Activated CD8-positive, alpha-beta memory T cell treated with anti-CD3 and anti-CD28 coated beads for 24 hours (primary cell): ENCODE measurements around the gene SNX15.
"Not testable (repeated sequence)": the region's sequence is repeated elsewhere in the genome, so short reads cannot be mapped to it uniquely, and the experiment has no call there.

Experiments used
- DNase-seq: peaks from one replicate; pipeline ENCODE4 v3.0.0-alpha.2; 2020

SNX15 gene

DNA sequence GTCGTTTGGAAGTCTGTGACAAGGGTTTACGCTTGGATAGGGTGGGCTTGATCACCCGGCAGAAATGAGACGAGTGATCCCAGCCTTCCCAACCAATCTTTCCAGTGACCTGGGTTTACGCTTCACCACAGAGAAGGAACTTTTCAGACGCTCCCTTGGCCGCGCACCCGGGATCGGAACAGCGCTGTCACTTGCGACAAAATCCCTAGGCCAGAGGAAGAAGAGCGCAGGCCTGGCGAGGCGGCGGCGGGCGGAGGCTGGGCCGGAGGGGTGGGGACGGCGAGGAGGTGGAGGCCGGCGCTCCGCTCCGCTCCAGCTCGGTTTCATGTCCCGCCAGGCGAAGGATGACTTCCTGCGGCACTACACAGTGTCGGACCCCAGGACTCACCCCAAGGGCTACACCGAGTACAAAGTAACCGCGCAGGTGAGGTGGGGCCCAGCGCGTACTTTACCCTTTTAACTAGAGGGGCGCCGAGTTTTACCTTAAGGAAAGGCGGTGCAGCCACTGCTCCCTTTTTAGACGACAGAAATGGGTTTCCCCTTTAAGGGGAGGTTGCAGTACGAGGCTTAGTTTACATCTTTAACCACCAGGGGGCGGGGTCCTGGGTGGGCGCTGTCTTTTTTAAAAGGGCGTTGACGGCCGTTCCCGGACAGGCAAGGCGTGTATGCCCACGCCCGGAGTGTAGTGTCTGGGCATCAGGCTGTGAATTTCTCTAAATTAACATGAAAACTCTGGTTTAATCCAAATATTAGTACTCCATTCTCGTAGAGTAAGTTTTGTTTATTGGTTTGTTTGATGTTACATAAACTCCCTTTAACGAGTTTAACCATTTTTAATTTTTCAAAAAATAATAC lies at the start of gene SNX15:
Gene SNX15, plus strand, starts transcription at position 227 of the 855 bp plus-strand sequence. Its CDS starts 99 bp downstream, at position 326.
- DNase-seq, result peak; percentile 92

DNA sequence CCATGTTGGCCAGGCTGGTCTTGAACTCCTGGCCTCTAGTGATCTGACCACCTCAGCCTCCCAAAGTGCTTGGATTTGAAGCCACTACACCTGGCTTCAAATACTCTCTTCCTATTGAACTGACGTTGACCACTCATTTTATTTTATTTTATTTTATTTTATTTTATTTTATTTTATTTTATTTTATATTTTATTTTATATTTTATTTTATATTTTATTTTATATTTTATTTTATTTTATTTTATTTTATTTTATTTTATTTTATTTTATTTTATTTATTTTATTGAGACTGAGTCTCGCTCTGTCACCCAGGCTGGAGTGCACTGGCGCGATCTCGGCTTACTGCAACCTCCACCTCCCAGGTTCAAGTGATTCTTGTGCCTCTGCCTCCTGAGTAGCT lies 43.9 kb upstream of the SNX15 start:
- not testable (repeated sequence) for DNase-seq

GRCh38 chr11:64987998-64988854 lies 39.0 kb upstream of the SNX15 start:
- no peak for DNase-seq

- no peak for DNase-seq
Observed at GRCh38 chr11:64989416-64989815, 37.8 kb upstream of the SNX15 start.

- DNase-seq, result no peak
Observed at GRCh38 chr11:64990222-64990923, 36.9 kb upstream of the SNX15 start.

DNA sequence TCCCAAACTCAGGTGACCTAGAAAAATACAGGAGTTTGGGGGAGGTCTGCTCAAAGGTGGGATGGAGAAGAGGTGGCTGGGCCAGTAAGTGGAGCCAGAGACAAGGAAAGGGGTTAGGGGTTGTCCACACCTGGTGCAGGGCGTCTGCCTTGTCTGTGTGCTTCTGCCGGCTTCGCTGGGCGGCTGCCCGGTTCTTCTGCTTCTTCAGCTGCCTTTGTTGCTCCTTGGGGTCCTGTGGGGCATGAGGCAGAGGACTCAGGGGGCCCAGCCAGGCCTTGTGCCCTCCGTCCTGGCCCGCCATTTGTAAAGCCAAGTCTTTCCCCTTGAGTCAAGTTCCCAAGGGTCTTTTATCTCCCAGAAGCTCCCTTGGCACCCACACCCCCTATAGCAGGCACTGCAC lies 32.9 kb upstream of the SNX15 start:
- no peak for DNase-seq

DNA sequence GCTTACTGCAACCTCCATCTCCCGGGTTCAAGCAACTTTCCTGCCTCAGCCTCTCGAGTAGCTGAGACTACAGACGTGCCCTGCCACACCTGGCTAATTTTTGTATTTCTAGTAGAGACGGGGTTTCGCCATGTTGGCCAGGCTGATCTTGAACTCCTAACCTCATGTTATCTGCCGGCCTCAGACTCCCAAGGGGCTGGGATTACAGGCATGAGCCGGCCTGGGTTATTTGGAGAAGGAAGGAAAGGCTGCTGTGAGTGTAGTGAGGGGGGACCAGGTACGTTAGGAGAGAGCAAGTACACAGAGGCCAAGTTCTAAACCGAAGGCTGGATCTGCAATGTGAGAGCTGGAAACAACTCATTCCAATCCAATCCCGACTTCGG lies 30.9 kb upstream of the SNX15 start:
- DNase-seq, result no peak

DNA sequence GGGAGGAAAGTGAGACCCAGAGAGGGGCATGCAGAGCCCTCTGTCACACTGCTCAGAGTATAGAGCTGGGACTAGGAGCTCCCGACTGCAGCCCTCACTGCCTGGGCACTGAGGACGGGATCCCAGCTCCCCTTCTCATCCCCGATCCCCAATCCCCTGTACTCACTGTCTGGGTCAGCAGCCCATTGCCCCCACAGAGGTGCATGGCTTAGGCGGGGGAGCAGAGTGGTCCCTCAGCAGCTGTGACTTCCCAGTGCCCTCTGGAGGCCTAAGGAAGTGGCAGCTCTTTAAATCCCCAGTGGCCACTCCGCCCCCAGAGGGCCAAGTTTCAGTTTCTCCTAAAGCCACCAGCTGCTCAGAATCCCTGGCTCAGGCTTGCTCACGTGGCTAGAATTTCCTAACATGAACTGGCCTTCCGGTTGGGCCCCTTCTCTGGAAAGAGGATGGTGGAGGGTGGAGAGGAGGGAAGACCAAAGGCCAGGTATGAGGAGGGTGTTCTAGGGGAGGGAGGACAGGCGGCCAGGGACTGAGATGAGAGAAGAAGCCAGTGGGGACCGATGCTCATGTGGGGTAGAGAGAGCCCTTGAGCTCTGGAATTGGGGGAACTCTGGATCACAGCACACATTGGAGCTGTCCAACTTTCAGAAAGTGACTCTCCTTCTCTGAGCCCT lies 30.4 kb upstream of the SNX15 start, which contains the start of gene BATF2:
Gene BATF2, minus strand, starts transcription at position 262 of the 671 bp plus-strand sequence. Its CDS starts 57 bp downstream, at position 205.
- DNase-seq, result no peak

- DNase-seq, result no peak
Observed at GRCh38 chr11:64998141-64998540, 29.1 kb upstream of the SNX15 start.

DNA sequence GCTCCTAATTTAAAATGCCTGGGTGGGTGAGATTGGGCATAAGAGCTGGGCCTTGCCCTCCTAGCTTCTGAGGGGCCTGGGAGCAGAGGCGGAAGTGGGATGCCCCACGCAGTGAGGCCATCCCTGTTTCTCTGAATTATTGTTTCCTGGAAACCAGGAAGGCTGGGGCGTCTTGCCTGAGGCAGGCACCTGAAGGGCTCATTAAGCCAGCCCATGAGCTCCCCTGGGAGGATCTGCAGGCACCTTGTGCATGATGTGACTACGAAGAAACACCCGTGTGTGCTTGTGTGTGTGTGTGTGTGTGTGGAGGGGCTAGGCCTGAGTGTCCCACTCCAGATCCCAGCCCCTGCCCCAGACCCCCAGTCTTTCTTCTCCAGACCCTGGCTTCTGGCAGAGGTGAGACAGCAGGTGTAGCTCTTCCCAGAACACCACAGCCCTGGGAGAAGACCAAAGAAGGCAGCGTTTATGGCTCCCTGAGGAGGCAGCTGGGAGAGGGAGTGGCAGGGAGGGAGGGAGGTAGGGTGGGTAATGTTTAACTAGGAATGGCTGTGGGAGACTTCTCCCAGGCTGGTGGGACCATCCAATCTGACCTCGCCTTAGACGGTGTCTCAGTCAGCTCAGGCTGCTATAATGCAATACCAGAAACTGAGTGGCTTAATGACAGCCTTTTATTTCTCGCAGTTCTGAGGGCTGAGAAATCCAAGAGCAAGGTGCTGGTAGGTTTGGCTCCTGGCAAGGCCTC lies 28.4 kb upstream of the SNX15 start:
- DNase-seq, result no peak

DNA sequence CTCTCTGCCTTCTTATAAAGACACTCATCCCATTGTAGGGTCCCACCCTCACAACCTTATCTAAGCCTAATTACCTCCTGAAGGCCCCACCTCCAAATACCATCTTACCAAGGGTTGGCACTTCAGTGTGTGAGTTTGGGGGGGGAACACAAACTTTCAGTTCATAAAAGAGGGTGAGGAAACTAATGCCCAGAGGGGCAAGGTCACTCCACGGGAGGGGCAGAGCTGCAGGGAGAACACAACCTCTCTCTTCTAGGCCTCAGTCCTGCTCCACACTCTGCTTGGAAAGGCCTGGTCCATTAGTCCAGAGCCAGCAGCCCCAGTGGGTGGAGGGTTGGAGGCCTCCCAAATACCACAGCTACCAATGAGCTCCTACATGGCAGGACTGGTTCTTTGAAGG lies 27.8 kb upstream of the SNX15 start:
- DNase-seq, result no peak

- DNase-seq, result no peak
Observed at GRCh38 chr11:65002706-65003105, 24.5 kb upstream of the SNX15 start.

DNA sequence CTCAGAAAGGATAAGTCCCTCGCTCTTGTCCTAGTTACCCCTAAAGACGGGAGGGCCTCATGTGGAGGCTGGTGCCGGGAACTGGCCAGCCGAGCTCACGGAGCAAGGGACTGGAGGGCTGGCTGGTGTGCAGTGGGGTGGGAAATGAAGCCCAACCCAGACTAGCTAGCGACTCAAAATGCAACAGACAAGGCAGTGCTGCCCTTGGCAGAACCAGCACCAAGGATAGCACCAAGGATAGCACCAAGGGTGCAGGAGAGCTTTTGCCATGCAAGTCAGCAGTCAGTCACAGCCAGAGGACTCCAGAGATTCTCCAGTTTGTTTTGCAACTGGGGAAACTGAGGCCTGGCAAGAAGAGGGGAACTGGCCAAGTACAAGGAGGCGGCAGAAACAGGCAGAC lies 24.0 kb upstream of the SNX15 start:
- no peak for DNase-seq

DNA sequence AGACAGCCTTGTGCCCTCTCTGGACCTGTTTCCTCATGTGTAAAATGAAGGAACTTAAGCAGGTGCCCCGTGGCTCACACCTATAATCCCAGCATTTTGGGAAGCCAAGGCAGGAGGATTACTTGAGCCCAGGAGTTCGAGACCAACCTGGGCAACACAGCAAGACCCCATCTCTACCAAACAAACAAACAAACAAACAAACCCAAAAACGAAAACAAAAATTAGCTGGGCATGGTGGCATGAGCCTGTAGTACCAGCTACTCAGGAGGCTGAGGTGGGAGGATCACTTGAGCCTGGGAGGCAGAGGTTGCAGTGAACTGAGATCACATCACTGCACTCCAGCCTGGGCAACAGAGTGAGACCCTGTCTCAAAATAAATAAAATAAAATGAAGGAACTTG lies 23.3 kb upstream of the SNX15 start:
- DNase-seq, result not testable (repeated sequence)

DNA sequence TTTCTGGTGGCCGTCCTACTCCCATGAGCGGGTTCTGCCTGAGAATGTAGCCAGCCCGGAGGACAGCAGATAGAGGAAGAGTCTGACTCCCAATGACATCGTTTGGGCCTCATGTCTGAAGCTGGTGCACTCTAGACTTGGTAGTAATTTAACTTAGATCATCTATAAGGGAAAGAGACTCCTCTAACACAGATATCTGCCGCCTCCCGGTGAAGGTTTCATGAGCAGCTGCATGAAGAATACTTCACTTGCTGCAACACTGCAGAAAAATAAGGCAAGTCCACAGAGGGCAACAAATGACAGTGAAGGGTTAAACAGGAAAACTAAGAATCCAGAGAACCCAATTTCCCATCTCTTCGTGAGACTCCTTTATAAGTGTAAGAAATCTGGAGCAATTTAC lies 19.2 kb upstream of the SNX15 start:
- no peak for DNase-seq

GRCh38 chr11:65008873-65009272 lies 18.4 kb upstream of the SNX15 start:
- no peak for DNase-seq

DNA sequence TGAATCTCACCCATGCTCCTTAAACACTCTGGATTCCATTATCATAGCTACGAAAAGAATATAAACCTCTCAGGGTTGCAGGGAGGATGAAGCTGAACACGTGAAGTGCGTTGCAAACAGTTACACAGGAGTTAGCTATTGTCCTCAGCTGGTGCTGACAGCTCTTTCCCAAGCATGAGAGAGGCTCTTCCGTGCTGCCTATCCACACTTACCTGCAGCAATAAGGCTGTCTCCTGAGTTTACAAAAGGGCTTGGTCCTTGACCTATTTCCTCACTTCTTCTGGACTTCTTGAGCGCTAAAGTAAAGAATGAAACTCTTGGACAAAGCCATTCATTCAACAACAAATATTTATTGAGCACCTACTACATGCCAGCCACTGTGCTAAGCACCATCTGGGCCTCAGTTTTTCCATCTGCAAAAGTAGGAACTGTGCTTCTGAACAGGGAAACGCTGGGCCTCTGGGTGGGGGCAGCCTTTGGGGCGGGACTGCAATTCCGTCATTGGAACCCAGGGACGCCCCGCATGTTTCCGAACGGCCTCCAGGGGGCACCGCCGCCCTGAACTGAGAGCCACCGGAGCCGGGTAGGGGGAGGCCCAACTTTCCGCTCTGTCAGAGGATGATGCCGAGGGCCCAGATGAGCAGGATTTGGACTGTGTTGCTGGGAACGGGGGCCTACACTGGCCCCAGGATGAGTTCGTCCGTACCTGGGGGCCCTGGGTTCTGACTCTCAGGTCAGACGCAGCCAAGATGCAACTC lies 13.9 kb upstream of the SNX15 start:
- DNase-seq, result no peak

- DNase-seq, result peak; percentile 95
Observed at GRCh38 chr11:65013888-65014725, 13.1 kb upstream of the SNX15 start, which contains the start of gene ARL2. TSS of gene ARL2 (plus strand) at chr11:65014160. CDS start at chr11:65014208, 48 bp downstream.

GRCh38 chr11:65014726-65015227 lies 12.5 kb upstream of the SNX15 start:
- no peak for DNase-seq

DNA sequence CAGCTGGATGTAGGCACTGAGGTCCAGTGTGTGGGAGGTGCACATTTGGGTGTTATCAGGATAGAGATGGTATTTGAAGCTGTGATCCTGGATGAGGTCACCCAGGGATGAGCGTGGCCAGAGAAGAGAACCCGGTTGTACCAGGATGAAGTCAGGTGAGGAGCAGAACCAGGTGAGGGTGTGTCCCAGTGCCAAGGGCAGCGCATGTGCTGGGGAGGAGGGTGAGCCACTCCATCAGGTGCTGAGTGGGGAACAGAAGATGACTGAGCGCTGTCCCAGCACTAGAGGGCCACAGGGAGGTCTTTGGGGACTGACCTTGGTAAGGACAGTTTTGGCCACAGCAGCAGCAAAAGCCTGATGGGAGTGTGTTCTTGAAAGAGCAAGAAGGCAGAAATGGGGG lies 10.5 kb upstream of the SNX15 start:
- no peak for DNase-seq
